Neural progenitor cell (in vitro differentiated cells): ENCODE data around the gene TBC1D19.

Experiments used
- CTCF ChIP-seq: fragments of 200-600 bp; sonication (generic); IDR thresholded peaks from 2 replicates; pipeline ENCODE4 v1.5.1; 2017; ENCODE audit warnings: antibody characterized with exemption, mild to moderate bottlenecking
- EZH2 ChIP-seq: fragments of 200-600 bp; sonication (generic); IDR thresholded peaks from 2 replicates; pipeline ENCODE4 v1.6.1; 2017; ENCODE audit warnings: antibody characterized with exemption, mild to moderate bottlenecking, moderate library complexity
- EZH2phosphoT487 ChIP-seq: fragments of 200-600 bp; sonication (generic); IDR thresholded peaks from 2 replicates; pipeline ENCODE4 v1.6.1; 2017; ENCODE audit warnings: antibody characterized with exemption

GRCh38 chr4:26727844-26728243, 144.0 kb downstream of the TBC1D19 start:
- TF ChIP-seq CTCF (no peak), EZH2 (no peak), EZH2phosphoT487 (no peak)
